ENCODE measurements around the gene NUBP2. TPM values are rescaled to one million over a fixed set of nuclear protein-coding genes. Genes with fewer than 3 reads are reported as not detected.

The NUBP2 gene
- total and polyA plus RNA-seq, 2 donors (not counting 3 experiments of a cell fraction or from before 2014, with no cell fraction given), result 55.0 to 69.6 TPM

DNA sequence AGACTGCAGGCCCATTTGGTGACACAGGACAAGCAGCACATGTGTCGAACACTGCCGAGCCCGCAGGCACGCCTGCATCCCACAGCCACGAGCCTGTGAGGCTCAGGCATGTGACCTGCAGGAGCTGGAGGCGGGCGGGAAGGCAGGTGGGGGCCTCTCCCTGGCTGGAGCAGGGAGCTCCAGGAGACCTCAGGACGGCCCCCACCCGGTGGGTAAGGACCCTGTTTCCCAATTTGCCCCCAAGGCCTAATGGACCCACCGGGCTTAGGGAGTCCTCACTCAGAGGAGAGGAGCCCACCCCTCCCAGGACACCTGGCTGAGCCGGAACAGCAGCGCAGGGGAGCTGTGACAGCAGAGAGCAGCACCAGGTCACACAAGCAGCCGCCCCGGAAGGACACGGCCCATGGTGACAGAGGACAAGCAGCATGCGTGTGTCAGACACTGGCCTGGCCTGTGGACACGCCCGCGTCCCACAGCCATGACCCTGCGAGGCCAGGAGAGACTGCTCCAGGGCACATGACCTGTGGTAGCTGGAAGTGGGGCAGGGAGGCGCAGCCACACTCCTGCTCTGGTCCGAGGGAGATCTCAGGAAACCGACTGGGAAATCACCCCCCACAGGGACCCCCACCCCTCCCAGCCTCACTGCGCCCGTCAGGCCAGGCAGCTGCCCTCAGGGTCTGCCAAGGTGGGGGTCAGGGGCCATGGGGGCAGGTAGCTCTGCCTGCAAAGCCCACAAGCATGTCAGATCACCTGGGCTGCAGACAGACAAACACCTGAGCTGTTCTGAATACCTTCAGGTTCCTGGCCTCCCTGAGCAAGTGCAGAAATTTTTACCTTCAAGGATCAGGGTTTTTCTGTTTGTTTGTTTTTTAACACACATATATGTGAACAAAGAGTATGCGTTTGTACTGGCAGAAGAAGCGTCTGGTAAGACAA lies 2.8 kb upstream of the NUBP2 start:
- Histone ChIP-seq H3K9me3 (replicated peaks; ENCODE audit: control insufficient read depth, insufficient read depth, low read length) (no peaks in the 10 kb centered on the region), H3K4me1 (ENCODE audit: control insufficient read depth, extremely low read depth, insufficient read depth, low read length) (peaks cover 14% of the 10 kb centered on the region), H4K20me1 (replicated peaks; ENCODE audit: control insufficient read depth, extremely low read depth, insufficient read depth, low read length) (no peaks in the 10 kb centered on the region), H3K27me3 (ENCODE audit: control insufficient read depth in 2 of 2, insufficient read depth in 2 of 2, low read length in 2 of 2) (no peaks in the 10 kb centered on the region), H3K27ac (ENCODE audit: insufficient read depth, low read depth, low read length) (no peak overlapping the region), H3K9ac (replicated peaks; ENCODE audit: extremely low read depth, insufficient read depth, low read length) (no peak overlapping the region), H3K9me1 (replicated peaks; ENCODE audit: control insufficient read depth, extremely low read depth, insufficient read depth, low read length) (no peaks in the 10 kb centered on the region), H3K4me2 (ENCODE audit: insufficient read depth, low read length) (no peak overlapping the region), H3K36me3 (ENCODE audit: control insufficient read depth in 2 of 2, extremely low read depth in 1 of 2, insufficient read depth in 2 of 2, low read length in 2 of 2) (peaks cover 0 to 45% of the 10 kb centered on the region in 2 experiments), H3K4me3 (replicated peaks in 1 of 3; ENCODE audit: insufficient read depth in 1 of 3, low read depth in 1 of 3, low read length in 3 of 3) (no peak overlapping the region), H2AFZ (ENCODE audit: low read depth, low read length) (no peak overlapping the region), H3K79me2 (ENCODE audit: control insufficient read depth, insufficient read depth, low read length) (peaks cover 14% of the 10 kb centered on the region)
- DNase-seq (ENCODE audit: low read depth, low spot score), result no peak
- no TSS peak for BruUV-seq (replicated peaks)
- dilution Hi-C loops (cut with MboI; ENCODE audit: extremely low pct_ligation_motif_present, low sequenced_read_pairs) (no loop called here), intact Hi-C loops (cut with micrococcal nuclease) (loop anchor here (5.0 to 10.0 kb wide), 2 partner anchors 358 to 475 kb away; partner anchors contain the start of genes UBE2I and UQCC4)
- ChIA-PET POLR2A (no interaction called here), CTCF (no interaction called here)
- TF ChIP-seq POLR2AphosphoS5 (IDR thresholded peaks at IDR 0.05; ENCODE audit: insufficient read depth, low read depth, low read length) (peak; percentile 13), POLR2A (IDR thresholded peaks at IDR 0.05; ENCODE audit: low read depth, low read length) (peak; percentile 47), EZH2 (IDR thresholded peaks at IDR 0.05; ENCODE audit: borderline replicate concordance, low read depth, low read length, severe bottlenecking) (no peak)
- FAIRE-seq, result no peak

DNA sequence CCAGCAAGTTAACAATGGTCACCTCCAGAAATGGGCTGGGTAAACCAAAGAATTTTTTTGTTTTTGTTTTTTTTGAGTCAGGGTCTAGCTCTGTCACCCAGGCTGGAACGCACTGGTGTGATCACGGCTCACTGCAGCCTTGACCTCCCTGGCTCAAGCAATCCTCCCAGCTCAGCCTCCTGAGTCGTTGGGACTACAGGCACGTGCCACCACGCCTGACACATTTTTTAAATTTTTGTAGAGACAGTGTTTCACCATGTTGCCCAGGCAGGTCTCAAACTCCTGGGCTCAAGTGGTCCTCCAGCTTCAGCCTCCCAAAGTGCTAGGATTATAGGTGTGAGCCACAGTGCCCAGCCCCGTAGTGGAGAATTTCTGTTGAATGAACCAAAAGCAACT lies 2.1 kb upstream of the NUBP2 start:
- Histone ChIP-seq H3K27me3 (ENCODE audit: control insufficient read depth in 2 of 2, insufficient read depth in 2 of 2, low read length in 2 of 2) (no peaks in the 10 kb centered on the region), H3K4me3 (replicated peaks in 1 of 3; ENCODE audit: insufficient read depth in 1 of 3, low read depth in 1 of 3, low read length in 3 of 3) (no peak overlapping the region), H2AFZ (ENCODE audit: low read depth, low read length) (no peak overlapping the region), H3K79me2 (ENCODE audit: control insufficient read depth, insufficient read depth, low read length) (peaks cover 21% of the 10 kb centered on the region), H3K4me2 (ENCODE audit: insufficient read depth, low read length) (no peak overlapping the region), H4K20me1 (replicated peaks; ENCODE audit: control insufficient read depth, extremely low read depth, insufficient read depth, low read length) (no peaks in the 10 kb centered on the region), H3K9me1 (replicated peaks; ENCODE audit: control insufficient read depth, extremely low read depth, insufficient read depth, low read length) (no peaks in the 10 kb centered on the region), H3K4me1 (ENCODE audit: control insufficient read depth, extremely low read depth, insufficient read depth, low read length) (peaks cover 14% of the 10 kb centered on the region), H3K9me3 (replicated peaks; ENCODE audit: control insufficient read depth, insufficient read depth, low read length) (no peaks in the 10 kb centered on the region), H3K9ac (replicated peaks; ENCODE audit: extremely low read depth, insufficient read depth, low read length) (no peak overlapping the region), H3K27ac (ENCODE audit: insufficient read depth, low read depth, low read length) (no peak overlapping the region), H3K36me3 (ENCODE audit: control insufficient read depth in 2 of 2, extremely low read depth in 1 of 2, insufficient read depth in 2 of 2, low read length in 2 of 2) (peaks cover 0 to 40% of the 10 kb centered on the region in 2 experiments)
- intact Hi-C loops (cut with micrococcal nuclease) (loop anchor here (5.0 to 10.0 kb wide), 2 partner anchors 358 to 476 kb away; partner anchors contain the start of genes UBE2I and UQCC4), dilution Hi-C loops (cut with MboI; ENCODE audit: extremely low pct_ligation_motif_present, low sequenced_read_pairs) (no loop called here)
- ChIA-PET CTCF (interaction anchor here (1.5 kb wide), 1 partner anchor 73 kb away, joined by 3 read pairs; no protein-coding TSS in a partner anchor), POLR2A (interaction anchor here (1.2 kb wide), 1 partner anchor 360 kb away, joined by 3 read pairs; the partner anchor contains the start of gene UQCC4)
- TF ChIP-seq POLR2AphosphoS5 (IDR thresholded peaks at IDR 0.05; ENCODE audit: insufficient read depth, low read depth, low read length) (no peak), JUN (IDR thresholded peaks at IDR 0.05; ENCODE audit: borderline replicate concordance, insufficient read depth, insufficient read length, low read depth) (no peak), POLR2A (IDR thresholded peaks at IDR 0.05; ENCODE audit: low read depth, low read length) (no peak)
- TF ChIP-seq, protein P1, sequence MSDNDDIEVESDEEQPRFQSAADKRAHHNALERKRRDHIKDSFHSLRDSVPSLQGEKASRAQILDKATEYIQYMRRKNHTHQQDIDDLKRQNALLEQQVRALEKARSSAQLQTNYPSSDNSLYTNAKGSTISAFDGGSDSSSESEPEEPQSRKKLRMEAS (IDR thresholded peaks at IDR 0.05; ENCODE audit: insufficient read depth, insufficient read length), result no peak
- DNase-seq (ENCODE audit: low read depth, low spot score), result no peak
- FAIRE-seq, result no peak
- TSS peak; percentile 44 for BruUV-seq (replicated peaks)
